ENCODE results near the gene ZNF554. TPM values are rescaled to one million over a fixed set of nuclear protein-coding genes. Genes with fewer than 3 reads are reported as not detected.
"Not testable (repeated sequence)": the region's sequence is repeated elsewhere in the genome, so short reads cannot be mapped to it uniquely, and the experiment has no call there.

Gene ZNF554
- total RNA-seq, 1 donor from 2014 or later = 4.2 TPM

GRCh38 chr19:2788237-2788636 lies 31.4 kb upstream of the ZNF554 start:
- no peak for TF ChIP-seq CTCF (IDR thresholded peaks at IDR 0.05)
- Histone ChIP-seq H3K36me3 (peaks cover 11% of the 10 kb centered on the region), H3K4me3 (no peak overlapping the region), H3K9me3 (no peaks in the 10 kb centered on the region), H3K27ac (no peak overlapping the region), H3K27me3 (ENCODE audit: low read depth) (no peaks in the 10 kb centered on the region), H3K4me1 (peaks cover 25% of the 10 kb centered on the region)
- no peak for ATAC-seq
- DNase-seq = no peak
- intact Hi-C loops (cut with DNase I) = no loop called here

GRCh38 chr19:2790194-2790556 lies 29.5 kb upstream of the ZNF554 start:
- no peak overlapping the region for H3K4me3 ChIP-seq
- TF ChIP-seq CTCF (IDR thresholded peaks at IDR 0.05) = no peak
- H3K4me1 ChIP-seq = peaks cover 8% of the 10 kb centered on the region
- H3K36me3 ChIP-seq = peaks cover 22% of the 10 kb centered on the region
- no peak overlapping the region for H3K27ac ChIP-seq
- ATAC-seq (no peak), DNase-seq (no peak)
- intact Hi-C loops (cut with DNase I) = no loop called here
- H3K27me3 ChIP-seq (ENCODE audit: low read depth) = no peaks in the 10 kb centered on the region
- H3K9me3 ChIP-seq = no peaks in the 10 kb centered on the region

GRCh38 chr19:2790557-2791271 lies 29.0 kb upstream of the ZNF554 start:
- intact Hi-C loops (cut with DNase I) = no loop called here
- Histone ChIP-seq H3K4me1 (peaks cover 8% of the 10 kb centered on the region), H3K27me3 (ENCODE audit: low read depth) (no peaks in the 10 kb centered on the region), H3K4me3 (no peak overlapping the region), H3K9me3 (no peaks in the 10 kb centered on the region), H3K27ac (no peak overlapping the region), H3K36me3 (peaks cover 27% of the 10 kb centered on the region)
- TF ChIP-seq CTCF (IDR thresholded peaks at IDR 0.05) = no peak
- ATAC-seq (no peak), DNase-seq (no peak)

GRCh38 chr19:2791440-2791839 lies 28.2 kb upstream of the ZNF554 start:
- peaks cover 32% of the 10 kb centered on the region for H3K36me3 ChIP-seq
- ATAC-seq (no peak), DNase-seq (no peak)
- TF ChIP-seq CTCF (IDR thresholded peaks at IDR 0.05) = no peak
- no peaks in the 10 kb centered on the region for H3K9me3 ChIP-seq
- intact Hi-C loops (cut with DNase I) = no loop called here
- no peak overlapping the region for H3K4me3 ChIP-seq
- no peaks in the 10 kb centered on the region for H3K27me3 ChIP-seq (ENCODE audit: low read depth)
- H3K27ac ChIP-seq = no peak overlapping the region
- H3K4me1 ChIP-seq = peaks cover under 1% of the 10 kb centered on the region

GRCh38 chr19:2791876-2792275 lies 27.8 kb upstream of the ZNF554 start:
- no peak overlapping the region for H3K27ac ChIP-seq
- DNase-seq (no peak), ATAC-seq (no peak)
- H3K27me3 ChIP-seq (ENCODE audit: low read depth) = no peaks in the 10 kb centered on the region
- intact Hi-C loops (cut with DNase I) = no loop called here
- H3K36me3 ChIP-seq = peaks cover 35% of the 10 kb centered on the region
- no peaks in the 10 kb centered on the region for H3K9me3 ChIP-seq
- H3K4me3 ChIP-seq = no peak overlapping the region
- H3K4me1 ChIP-seq = no peaks in the 10 kb centered on the region
- no peak for TF ChIP-seq CTCF (IDR thresholded peaks at IDR 0.05)

GRCh38 chr19:2792666-2793065 lies 27.0 kb upstream of the ZNF554 start:
- H3K27me3 ChIP-seq (ENCODE audit: low read depth); H3K4me3 ChIP-seq; H3K27ac ChIP-seq; H3K9me3 ChIP-seq; H3K4me1 ChIP-seq; ATAC-seq; intact Hi-C loops (cut with DNase I); DNase-seq: not testable (repeated sequence)
- H3K36me3 ChIP-seq = peaks cover 40% of the 10 kb centered on the region

Measured in lower lobe of right lung (tissue), 2 donors.